IPS-18a (cell line): ENCODE results near the gene PAPSS1.

ENCODE experiments used
- H3K27ac ChIP-seq: one replicate; pipeline ENCODE4 v1.5.1; 2013; ENCODE audit warnings: low read length
- H3K27me3 ChIP-seq: one replicate; pipeline ENCODE4 v1.6.1; 2013; ENCODE audit warnings: mild to moderate bottlenecking, low read length; ENCODE audit not compliant: control insufficient read depth, insufficient read depth
- H3K36me3 ChIP-seq: one replicate; pipeline ENCODE4 v1.6.1; 2013; ENCODE audit warnings: low read depth, low read length; ENCODE audit not compliant: control insufficient read depth
- H3K4me1 ChIP-seq: one replicate; pipeline ENCODE4 v1.6.1; 2013; ENCODE audit warnings: low read depth, low read length; ENCODE audit not compliant: control insufficient read depth
- H3K4me3 ChIP-seq: one replicate; pipeline ENCODE4 v1.5.1; 2013; ENCODE audit warnings: low read length
- H3K9ac ChIP-seq: one replicate; pipeline ENCODE4 v1.6.1; 2013; ENCODE audit warnings: mild to moderate bottlenecking, low read length, moderate library complexity
- H3K9me3 ChIP-seq: one replicate; pipeline ENCODE4 v1.6.1; 2013; ENCODE audit warnings: low read depth, low read length; ENCODE audit not compliant: control insufficient read depth

PAPSS1 gene

DNA sequence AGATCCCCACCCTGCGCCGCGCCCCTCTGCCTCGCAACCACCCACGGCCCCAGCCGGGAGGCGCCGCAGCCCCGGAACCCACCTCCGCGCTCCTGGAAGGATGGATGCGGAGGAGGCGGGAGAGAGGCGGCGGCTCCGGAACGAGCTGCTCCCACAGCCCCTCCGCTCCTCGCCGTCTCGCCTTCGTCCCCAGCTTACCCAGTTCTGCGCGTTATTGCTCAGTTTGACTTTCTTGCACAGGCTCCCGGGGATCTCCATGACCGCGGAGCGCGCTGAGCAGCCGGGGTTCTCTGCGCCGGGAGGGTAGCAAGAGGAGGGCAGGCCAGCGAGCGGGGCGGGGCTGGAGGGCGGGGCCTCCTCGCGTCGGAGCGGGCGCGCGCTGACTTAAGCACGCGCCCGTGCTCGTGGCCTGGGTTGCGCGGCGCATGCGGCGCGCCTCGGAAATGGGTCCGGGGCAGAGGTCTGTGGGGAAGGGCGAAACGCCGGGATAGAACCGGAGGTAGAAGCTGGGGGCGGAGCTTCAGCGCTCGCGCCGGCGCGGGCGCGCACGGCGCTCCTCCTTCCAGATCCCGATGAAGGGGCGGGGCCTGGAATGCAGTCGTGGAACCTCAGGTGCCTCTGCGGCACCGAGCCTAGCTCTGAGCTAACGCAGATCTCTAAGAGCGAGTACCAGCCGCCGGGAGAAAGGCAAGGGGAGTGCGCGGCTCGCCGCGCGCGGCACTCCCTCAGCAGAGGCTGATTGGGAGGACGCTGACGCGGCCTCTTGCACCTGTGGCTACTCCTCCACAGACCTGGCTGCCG lies at the start of gene PAPSS1:
PAPSS1 (minus strand) TSS at position 313 of the 801 bp plus-strand sequence; CDS start at position 258, 55 bp downstream.
- Histone ChIP-seq H3K27me3 (no peaks in the 10 kb centered on the region), H3K36me3 (no peaks in the 10 kb centered on the region), H3K27ac (peak within 1 kb of the TSS; percentile 19), H3K9me3 (no peaks in the 10 kb centered on the region), H3K9ac (peak within 1 kb of the TSS; percentile 20), H3K4me3 (peak within 1 kb of the TSS; percentile 74), H3K4me1 (no peaks in the 10 kb centered on the region)

DNA sequence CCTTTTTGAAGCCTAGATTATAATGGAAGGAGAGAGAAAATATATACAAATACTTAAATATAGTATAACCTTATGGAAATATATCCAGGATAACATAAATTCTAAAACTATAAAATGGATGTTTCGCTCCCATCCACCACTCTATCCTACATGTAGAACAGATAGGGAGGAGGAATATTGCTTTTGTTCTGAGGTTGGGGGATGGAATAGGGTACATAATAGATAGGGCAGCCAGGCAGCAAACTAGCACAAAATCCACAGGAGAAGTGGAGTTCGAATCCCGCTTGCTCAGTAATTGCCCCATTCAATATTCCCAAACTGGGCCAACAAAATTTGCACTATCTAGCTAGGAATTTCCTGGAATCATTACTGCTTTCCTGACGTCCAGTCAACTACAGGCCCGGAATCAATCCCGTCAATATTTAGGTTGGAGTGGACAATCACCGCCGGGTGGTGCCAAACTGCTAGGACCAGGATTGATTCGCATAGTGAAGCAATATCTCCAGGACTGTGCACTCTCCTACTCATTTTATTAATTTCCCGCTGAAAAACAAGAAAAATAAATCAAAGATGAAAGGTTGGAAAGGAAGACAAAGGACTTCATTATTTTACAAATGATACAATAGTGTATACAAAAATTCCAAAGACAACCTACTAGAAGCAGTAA lies 40.4 kb upstream of the PAPSS1 start:
- H3K27ac ChIP-seq, result no peak overlapping the region
- H3K9me3 ChIP-seq, result no peaks in the 10 kb centered on the region
- no peaks in the 10 kb centered on the region for H3K4me1 ChIP-seq
- H3K4me3 ChIP-seq, result no peak overlapping the region
- H3K36me3 ChIP-seq, result no peaks in the 10 kb centered on the region
- no peak overlapping the region for H3K9ac ChIP-seq
- no peaks in the 10 kb centered on the region for H3K27me3 ChIP-seq

DNA sequence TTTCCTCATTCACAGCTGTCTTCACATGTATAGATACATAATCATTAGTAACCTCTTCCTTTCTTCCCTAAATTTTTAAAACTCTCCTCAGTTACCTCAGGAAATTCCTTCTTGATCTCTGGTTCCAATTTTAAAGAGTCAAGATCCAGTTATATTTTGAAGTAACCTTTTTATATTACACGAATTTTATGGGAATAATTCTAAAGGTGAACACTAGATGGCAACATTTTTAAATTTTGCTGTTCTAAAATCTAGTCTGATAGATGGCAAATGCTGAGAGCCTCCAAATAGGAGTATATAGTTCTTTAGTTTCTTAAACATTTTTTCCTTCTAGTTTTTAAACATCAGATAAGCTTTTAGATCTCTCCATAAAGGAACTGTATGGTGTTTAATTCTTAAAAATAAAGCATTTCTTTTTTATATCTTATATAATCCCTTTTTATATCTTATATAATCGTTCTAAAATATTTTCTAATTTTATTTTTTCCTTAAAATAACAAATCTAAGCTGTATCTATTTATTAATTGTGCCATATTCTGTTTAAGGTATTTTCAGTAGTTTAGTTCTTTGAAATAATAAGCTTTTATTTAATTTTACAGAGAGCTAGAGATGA lies 37.9 kb upstream of the PAPSS1 start:
- Histone ChIP-seq H3K27me3 (no peaks in the 10 kb centered on the region), H3K9ac (no peak overlapping the region), H3K36me3 (no peaks in the 10 kb centered on the region), H3K4me3 (no peak overlapping the region), H3K9me3 (no peaks in the 10 kb centered on the region), H3K4me1 (no peaks in the 10 kb centered on the region), H3K27ac (no peak overlapping the region)

DNA sequence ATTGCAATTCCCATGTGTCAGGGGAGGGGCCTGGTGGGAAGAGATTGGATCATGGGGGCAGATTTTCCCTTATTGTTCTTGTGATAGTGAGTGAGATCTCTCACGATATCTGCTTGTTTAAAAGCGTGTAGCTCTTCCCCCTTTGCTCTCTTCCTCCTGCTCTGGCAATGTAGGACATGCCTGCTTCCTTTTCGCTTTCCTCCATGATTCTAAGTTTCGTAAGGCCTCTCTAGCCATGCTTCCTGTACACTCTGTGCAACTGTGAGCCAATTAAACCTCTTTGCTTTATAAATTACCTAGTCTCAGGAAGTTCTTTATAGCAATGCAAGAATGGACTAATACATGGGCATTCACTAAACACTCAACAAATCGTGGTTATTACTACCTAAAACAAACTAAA lies 37.2 kb upstream of the PAPSS1 start:
- H3K4me3 ChIP-seq, result no peak overlapping the region
- H3K27ac ChIP-seq, result no peak overlapping the region
- H3K27me3 ChIP-seq, result no peaks in the 10 kb centered on the region
- no peaks in the 10 kb centered on the region for H3K36me3 ChIP-seq
- no peaks in the 10 kb centered on the region for H3K9me3 ChIP-seq
- no peak overlapping the region for H3K9ac ChIP-seq
- H3K4me1 ChIP-seq, result no peaks in the 10 kb centered on the region

- H3K9ac ChIP-seq, result no peak overlapping the region
- H3K36me3 ChIP-seq, result no peaks in the 10 kb centered on the region
- no peaks in the 10 kb centered on the region for H3K9me3 ChIP-seq
- H3K4me1 ChIP-seq, result no peaks in the 10 kb centered on the region
- no peak overlapping the region for H3K27ac ChIP-seq
- H3K27me3 ChIP-seq, result no peaks in the 10 kb centered on the region
- H3K4me3 ChIP-seq, result no peak overlapping the region
Observed at GRCh38 chr4:107755841-107756356, 35.9 kb upstream of the PAPSS1 start.

DNA sequence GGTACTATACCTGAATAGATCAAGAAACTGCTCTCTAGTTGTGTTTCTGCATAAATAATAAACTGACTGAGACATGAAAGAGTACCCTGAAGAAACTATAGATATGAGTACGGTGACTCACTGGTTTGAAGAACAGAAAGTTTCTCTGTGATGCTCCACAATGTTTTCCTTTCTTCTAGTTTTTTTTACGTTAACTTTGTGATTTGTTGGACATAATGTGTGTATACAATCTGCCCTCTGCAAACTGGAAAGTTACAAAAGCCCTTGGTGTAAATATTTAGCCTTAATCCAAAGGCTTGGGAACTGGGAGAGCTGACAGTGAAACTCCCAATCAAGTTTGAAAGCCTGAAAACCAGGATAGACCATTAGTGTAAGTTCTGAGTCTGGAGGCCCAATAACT lies 31.6 kb upstream of the PAPSS1 start:
- no peaks in the 10 kb centered on the region for H3K4me1 ChIP-seq
- H3K9me3 ChIP-seq, result no peaks in the 10 kb centered on the region
- no peaks in the 10 kb centered on the region for H3K36me3 ChIP-seq
- no peak overlapping the region for H3K27ac ChIP-seq
- H3K27me3 ChIP-seq, result no peaks in the 10 kb centered on the region
- no peak overlapping the region for H3K9ac ChIP-seq
- H3K4me3 ChIP-seq, result no peak overlapping the region

- Histone ChIP-seq H3K9me3 (no peaks in the 10 kb centered on the region), H3K4me3 (no peak overlapping the region), H3K27me3 (no peaks in the 10 kb centered on the region), H3K4me1 (no peaks in the 10 kb centered on the region), H3K9ac (no peak overlapping the region), H3K27ac (no peak overlapping the region), H3K36me3 (no peaks in the 10 kb centered on the region)
Observed at GRCh38 chr4:107747748-107748486, 27.9 kb upstream of the PAPSS1 start.

DNA sequence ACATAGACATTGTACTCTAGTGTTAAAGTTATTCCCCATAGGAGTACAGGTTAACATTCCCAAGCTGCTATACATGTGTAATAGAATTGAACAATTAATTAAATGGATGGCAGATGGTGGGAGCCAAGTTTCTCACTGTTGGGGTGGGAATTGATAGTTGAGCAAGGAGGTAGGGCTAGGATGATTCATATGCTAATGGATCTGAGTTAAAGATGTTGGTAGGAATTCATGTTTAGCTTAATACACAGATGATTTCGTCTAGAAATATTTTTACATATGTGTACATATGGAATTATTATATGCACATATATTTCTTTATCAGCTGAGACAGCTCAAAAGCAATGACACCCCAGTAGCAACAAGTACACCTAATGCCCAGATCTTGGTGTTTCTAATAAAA lies 26.1 kb upstream of the PAPSS1 start:
- H3K36me3 ChIP-seq, result no peaks in the 10 kb centered on the region
- no peak overlapping the region for H3K4me3 ChIP-seq
- H3K4me1 ChIP-seq, result no peaks in the 10 kb centered on the region
- H3K27me3 ChIP-seq, result no peaks in the 10 kb centered on the region
- no peaks in the 10 kb centered on the region for H3K9me3 ChIP-seq
- no peak overlapping the region for H3K9ac ChIP-seq
- H3K27ac ChIP-seq, result no peak overlapping the region

- H3K9me3 ChIP-seq, result no peaks in the 10 kb centered on the region
- no peak overlapping the region for H3K4me3 ChIP-seq
- H3K27ac ChIP-seq, result no peak overlapping the region
- H3K36me3 ChIP-seq, result no peaks in the 10 kb centered on the region
- H3K27me3 ChIP-seq, result no peaks in the 10 kb centered on the region
- no peak overlapping the region for H3K9ac ChIP-seq
- H3K4me1 ChIP-seq, result no peaks in the 10 kb centered on the region
Observed at GRCh38 chr4:107744532-107744931, 24.5 kb upstream of the PAPSS1 start.

DNA sequence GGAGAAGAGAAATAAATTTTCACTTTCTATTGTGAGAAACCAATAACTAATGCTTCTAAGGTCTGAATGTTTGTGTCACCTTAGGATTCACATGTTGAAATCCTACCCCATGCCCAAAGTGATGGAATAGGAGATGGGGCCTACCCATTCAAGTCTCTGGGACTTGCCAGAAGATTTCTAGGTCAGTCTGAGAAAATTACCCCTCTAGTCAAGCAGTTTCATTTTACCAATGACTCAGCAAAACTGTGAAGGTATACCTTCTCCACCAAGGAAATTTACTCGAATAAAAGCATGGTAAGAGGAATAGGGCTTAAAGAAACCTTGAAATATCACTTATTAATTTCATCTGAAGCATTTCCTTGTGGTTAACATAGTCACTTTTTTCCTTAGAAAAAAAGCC lies 23.5 kb upstream of the PAPSS1 start:
- H3K36me3 ChIP-seq, result no peaks in the 10 kb centered on the region
- H3K4me3 ChIP-seq, result no peak overlapping the region
- H3K4me1 ChIP-seq, result no peaks in the 10 kb centered on the region
- no peaks in the 10 kb centered on the region for H3K9me3 ChIP-seq
- no peak overlapping the region for H3K27ac ChIP-seq
- H3K9ac ChIP-seq, result no peak overlapping the region
- no peaks in the 10 kb centered on the region for H3K27me3 ChIP-seq

DNA sequence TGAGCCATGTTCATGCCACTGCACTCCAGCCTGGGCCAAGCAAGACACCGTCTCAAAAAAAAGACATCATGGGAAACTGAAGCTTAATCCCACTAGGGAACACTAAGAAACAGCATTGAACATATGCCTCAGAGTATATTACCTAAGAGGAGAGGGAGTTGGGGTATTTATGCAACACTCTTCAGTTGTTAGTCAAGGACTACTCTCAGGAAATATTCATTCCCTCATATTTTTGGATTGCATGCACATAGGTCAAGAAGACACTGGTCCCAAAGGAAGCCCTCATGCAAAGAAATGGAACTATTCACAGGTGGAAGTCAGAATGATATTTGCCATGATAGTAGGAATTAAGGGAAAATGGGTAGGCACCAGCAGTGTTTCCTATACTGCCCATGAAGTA lies 22.8 kb upstream of the PAPSS1 start:
- Histone ChIP-seq H3K27me3 (no peaks in the 10 kb centered on the region), H3K27ac (no peak overlapping the region), H3K36me3 (no peaks in the 10 kb centered on the region), H3K9me3 (no peaks in the 10 kb centered on the region), H3K4me3 (no peak overlapping the region), H3K9ac (no peak overlapping the region), H3K4me1 (no peaks in the 10 kb centered on the region)
